Loucy (cell line): ENCODE results near the gene TBRG1.

ENCODE experiments used
- H2AFZ ChIP-seq: fragments of 200-600 bp; sonication (generic); 2 replicates; pipeline ENCODE4 v1.6.0; 2016; ENCODE audit warnings: antibody characterized with exemption, mild to moderate bottlenecking, low read length, moderate library complexity
- H3F3A ChIP-seq: fragments of 200-600 bp; 2 replicates; pipeline ENCODE4 v1.6.0; 2016; ENCODE audit warnings: antibody characterized with exemption, low read depth, mild to moderate bottlenecking
- H3K27me3 ChIP-seq: fragments of 200-600 bp; sonication (generic); 2 replicates; pipeline ENCODE4 v1.6.1; 2014; ENCODE audit warnings: low read length, mild to moderate bottlenecking; ENCODE audit not compliant: insufficient read depth, poor library complexity, severe bottlenecking
- H3K36me3 ChIP-seq: fragments of 200-600 bp; sonication (generic); 2 replicates; pipeline ENCODE4 v1.6.1; 2016; ENCODE audit warnings: low read length; ENCODE audit not compliant: insufficient read depth
- H3K4me1 ChIP-seq: fragments of 200-600 bp; sonication (generic); 2 replicates; pipeline ENCODE4 v1.5.1; 2014; ENCODE audit warnings: low read length, mild to moderate bottlenecking; ENCODE audit not compliant: insufficient read depth, poor library complexity, severe bottlenecking
- H3K4me2 ChIP-seq: fragments of 200-600 bp; sonication (generic); 2 replicates; pipeline ENCODE4 v1.6.0; 2014; ENCODE audit warnings: antibody characterized with exemption, low read length, low read depth, mild to moderate bottlenecking; ENCODE audit not compliant: poor library complexity, severe bottlenecking
- H3K4me3 ChIP-seq: fragments of 200-600 bp; sonication (generic); 2 replicates; pipeline ENCODE4 v1.5.1; 2014; ENCODE audit warnings: low read length, mild to moderate bottlenecking, mixed read lengths; ENCODE audit not compliant: poor library complexity, severe bottlenecking
- H3K79me2 ChIP-seq: fragments of 200-600 bp; sonication (generic); 2 replicates; pipeline ENCODE4 v1.6.1; 2014; ENCODE audit warnings: low read length; ENCODE audit not compliant: insufficient read depth
- H3K9ac ChIP-seq: fragments of 200-600 bp; sonication (generic); 2 replicates; pipeline ENCODE4 v1.6.0; 2014; ENCODE audit warnings: mild to moderate bottlenecking, low read depth, low read length, moderate library complexity; ENCODE audit not compliant: poor library complexity, severe bottlenecking
- H3K9me2 ChIP-seq: fragments of 200-600 bp; sonication (generic); replicated peaks from 2 replicates; pipeline ENCODE4 v1.6.1; 2016; ENCODE audit warnings: low read depth, low read length, mixed read lengths
- H3K9me3 ChIP-seq: fragments of 200-600 bp; sonication (generic); 2 replicates; pipeline ENCODE4 v1.6.1; 2014; ENCODE audit warnings: mild to moderate bottlenecking, antibody characterized with exemption, low read length, low read depth; ENCODE audit not compliant: insufficient read depth
- H4K20me1 ChIP-seq: fragments of 200-600 bp; sonication (generic); 2 replicates; pipeline ENCODE4 v1.6.0; 2014; ENCODE audit warnings: antibody characterized with exemption, low read length, mild to moderate bottlenecking; ENCODE audit not compliant: insufficient read depth, poor library complexity, severe bottlenecking
- CTCF ChIP-seq: fragments of 200-600 bp; sonication (generic); conservative IDR thresholded peaks from 2 replicates; pipeline ENCODE4 v1.5.1; 2014; ENCODE audit warnings: mild to moderate bottlenecking, antibody characterized with exemption, low read length
- EZH2phosphoT487 ChIP-seq: fragments of 200-600 bp; IDR thresholded peaks from 2 replicates; pipeline ENCODE4 v1.6.1; 2018; ENCODE audit warnings: antibody characterized with exemption, mild to moderate bottlenecking, moderate library complexity, borderline replicate concordance

Gene TBRG1

GRCh38 chr11:124667601-124668000 is 44.9 kb downstream of the TBRG1 start:
- Histone ChIP-seq H3K9ac (no peak overlapping the region), H3F3A (no peaks in the 10 kb centered on the region), H3K36me3 (no peaks in the 10 kb centered on the region), H3K4me2 (no peak overlapping the region), H3K9me3 (no peaks in the 10 kb centered on the region), H3K9me2 (no peaks in the 10 kb centered on the region), H4K20me1 (no peaks in the 10 kb centered on the region), H3K27me3 (no peaks in the 10 kb centered on the region), H3K4me3 (no peak overlapping the region), H3K79me2 (no peaks in the 10 kb centered on the region), H3K4me1 (peaks cover 28% of the 10 kb centered on the region), H2AFZ (no peak overlapping the region)
- TF ChIP-seq CTCF (no peak), EZH2phosphoT487 (no peak)

- H3K4me3 ChIP-seq, result no peak overlapping the region
- TF ChIP-seq EZH2phosphoT487 (no peak), CTCF (peak; percentile 73)
- no peaks in the 10 kb centered on the region for H3K27me3 ChIP-seq
- H3K9me2 ChIP-seq, result no peaks in the 10 kb centered on the region
- no peaks in the 10 kb centered on the region for H3K9me3 ChIP-seq
- no peaks in the 10 kb centered on the region for H4K20me1 ChIP-seq
- peak overlapping the region; percentile 21 for H3K4me2 ChIP-seq
- H2AFZ ChIP-seq, result no peak overlapping the region
- no peaks in the 10 kb centered on the region for H3K79me2 ChIP-seq
- no peaks in the 10 kb centered on the region for H3K36me3 ChIP-seq
- H3K9ac ChIP-seq, result no peak overlapping the region
- no peaks in the 10 kb centered on the region for H3F3A ChIP-seq
- H3K4me1 ChIP-seq, result peaks cover 33% of the 10 kb centered on the region
Measured at GRCh38 chr11:124669193-124669592, 46.5 kb downstream of the TBRG1 start.

DNA sequence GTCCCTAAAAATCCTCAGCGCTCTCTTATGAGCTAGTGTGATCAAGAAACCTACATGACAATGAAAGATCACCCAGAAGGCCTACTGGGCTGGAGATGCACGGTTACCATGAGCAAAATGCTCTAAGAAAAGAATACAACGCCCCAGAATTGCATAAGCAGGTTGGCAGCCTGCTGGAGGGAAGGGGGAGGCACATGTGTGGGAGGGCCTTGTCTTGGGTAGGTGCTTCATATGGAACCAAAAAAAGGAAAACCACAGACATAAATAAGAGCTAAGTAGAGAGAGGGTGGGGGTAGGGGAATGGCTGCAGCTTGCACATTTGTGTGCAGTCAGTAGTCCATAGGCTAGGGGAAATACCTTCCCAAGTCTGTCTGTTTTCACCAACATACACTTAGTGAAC is 48.1 kb downstream of the TBRG1 start:
- Histone ChIP-seq H3K9ac (no peak overlapping the region), H3K4me1 (peaks cover 33% of the 10 kb centered on the region), H3K79me2 (no peaks in the 10 kb centered on the region), H2AFZ (no peak overlapping the region), H3K4me3 (no peak overlapping the region), H3K4me2 (peak overlapping the region; percentile 32), H3K36me3 (no peaks in the 10 kb centered on the region), H3F3A (no peaks in the 10 kb centered on the region), H3K9me2 (no peaks in the 10 kb centered on the region), H3K27me3 (no peaks in the 10 kb centered on the region), H4K20me1 (no peaks in the 10 kb centered on the region), H3K9me3 (no peaks in the 10 kb centered on the region)
- TF ChIP-seq EZH2phosphoT487 (no peak), CTCF (0 out of 2 replicates have a peak, but pooled peaks have one; percentile 10)
